Prostate gland (tissue), 2 donors: ENCODE measurements around the gene XAB2.

ENCODE experiments used
- POLR2A ChIP-seq: fragments of 450-650 bp; IDR thresholded peaks from one replicate; pipeline ENCODE4 v1.6.1; 2016; ENCODE audit warnings: antibody characterized with exemption, mild to moderate bottlenecking
- POLR2AphosphoS5 ChIP-seq: sonication (generic); formaldehyde crosslinking; IDR thresholded peaks from one replicate; pipeline ENCODE4 v1.6.1; 2017; ENCODE audit warnings: antibody characterized with exemption
- TF ChIP-seq, protein P1 (sequence below), 4 experiments: fragments of 200-600 bp in 2 of 4; fragments of 450-650 bp in 2 of 4; sonication (generic) in 2 of 4; IDR thresholded peaks; 1 replicate in 3 of 4; 2 replicates in 1 of 4; pipeline ENCODE4 v1.5.1; 2016 to 2019; ENCODE audit warnings: antibody characterized with exemption in 4 of 4, mild to moderate bottlenecking in 2 of 4, moderate library complexity in 2 of 4

DNA sequence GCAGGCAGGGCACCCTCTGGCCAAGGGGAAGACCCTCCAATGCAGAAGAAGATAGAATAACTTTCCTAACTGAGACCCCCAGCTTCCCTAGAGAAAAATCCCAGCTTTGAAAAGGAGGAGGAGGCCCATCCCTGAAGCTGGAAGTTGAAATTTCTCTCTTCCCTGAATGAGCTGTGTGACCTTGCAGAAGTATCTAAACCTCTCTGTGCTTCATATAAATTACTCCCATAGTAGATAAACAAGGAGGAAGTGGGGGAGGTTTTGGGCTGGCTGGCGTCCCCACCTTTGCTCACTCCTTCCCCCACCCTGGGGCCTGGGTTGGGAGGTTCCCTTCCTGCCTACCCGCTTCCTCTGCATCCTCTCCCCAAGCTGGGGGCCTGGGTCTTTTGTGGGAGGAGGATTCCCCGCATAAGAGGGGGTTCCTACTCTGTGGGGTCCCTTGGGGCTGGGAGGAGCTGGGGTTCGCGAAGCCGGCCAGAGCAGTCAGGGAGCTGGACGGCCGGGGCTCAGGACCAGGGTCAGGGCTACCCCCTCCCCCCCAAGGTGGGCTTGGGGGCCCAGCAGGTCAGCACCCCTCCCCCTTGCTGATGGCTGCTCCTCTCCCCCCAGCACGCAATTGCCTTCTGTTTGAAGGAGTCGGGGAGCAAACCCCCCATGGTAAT is 22.0 kb downstream of the XAB2 start:
- TF ChIP-seq, protein P1, sequence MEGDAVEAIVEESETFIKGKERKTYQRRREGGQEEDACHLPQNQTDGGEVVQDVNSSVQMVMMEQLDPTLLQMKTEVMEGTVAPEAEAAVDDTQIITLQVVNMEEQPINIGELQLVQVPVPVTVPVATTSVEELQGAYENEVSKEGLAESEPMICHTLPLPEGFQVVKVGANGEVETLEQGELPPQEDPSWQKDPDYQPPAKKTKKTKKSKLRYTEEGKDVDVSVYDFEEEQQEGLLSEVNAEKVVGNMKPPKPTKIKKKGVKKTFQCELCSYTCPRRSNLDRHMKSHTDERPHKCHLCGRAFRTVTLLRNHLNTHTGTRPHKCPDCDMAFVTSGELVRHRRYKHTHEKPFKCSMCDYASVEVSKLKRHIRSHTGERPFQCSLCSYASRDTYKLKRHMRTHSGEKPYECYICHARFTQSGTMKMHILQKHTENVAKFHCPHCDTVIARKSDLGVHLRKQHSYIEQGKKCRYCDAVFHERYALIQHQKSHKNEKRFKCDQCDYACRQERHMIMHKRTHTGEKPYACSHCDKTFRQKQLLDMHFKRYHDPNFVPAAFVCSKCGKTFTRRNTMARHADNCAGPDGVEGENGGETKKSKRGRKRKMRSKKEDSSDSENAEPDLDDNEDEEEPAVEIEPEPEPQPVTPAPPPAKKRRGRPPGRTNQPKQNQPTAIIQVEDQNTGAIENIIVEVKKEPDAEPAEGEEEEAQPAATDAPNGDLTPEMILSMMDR (IDR thresholded peaks at IDR 0.05) = no peak
- TF ChIP-seq POLR2AphosphoS5 (no peak), POLR2A (no peak)
